Stimulated activated CD8-positive, alpha-beta memory T cell treated with anti-CD3 and anti-CD28 coated beads, Interleukin-12 subunit alpha, Interleukin-12 subunit beta, amount 100 ng/mL, for 4 hours (primary cell): ENCODE results near the gene SCCPDH.
A peak's percentile ranks its signal among the peaks of the same experiment; 100 is the strongest.

Experiments
- DNase-seq: peaks from one replicate; pipeline ENCODE4 v3.0.0-alpha.2; 2020; ENCODE audit warnings: low read depth

Gene SCCPDH

GRCh38 chr1:246753670-246754535 lies 29.7 kb downstream of the SCCPDH start:
- DNase-seq, result peak; percentile 13

GRCh38 chr1:246755419-246755818 lies 31.2 kb downstream of the SCCPDH start:
- no peak for DNase-seq

- DNase-seq, result no peak
Observed at GRCh38 chr1:246760422-246761347, 36.5 kb downstream of the SCCPDH start.

GRCh38 chr1:246761396-246761795 lies 37.2 kb downstream of the SCCPDH start:
- no peak for DNase-seq

GRCh38 chr1:246765521-246765920 lies 41.3 kb downstream of the SCCPDH start:
- DNase-seq, result no peak

- no peak for DNase-seq
Observed at GRCh38 chr1:246768403-246769020, 44.3 kb downstream of the SCCPDH start.

GRCh38 chr1:246769306-246769705 lies 45.1 kb downstream of the SCCPDH start:
- no peak for DNase-seq

GRCh38 chr1:246771366-246771765 lies 47.2 kb downstream of the SCCPDH start:
- no peak for DNase-seq

- no peak for DNase-seq
Observed at GRCh38 chr1:246772686-246773085, 48.5 kb downstream of the SCCPDH start.

GRCh38 chr1:246773213-246773641 lies 49.0 kb downstream of the SCCPDH start:
- no peak for DNase-seq

- DNase-seq, result no peak
Observed at GRCh38 chr1:246775531-246776385, 51.5 kb downstream of the SCCPDH start.

- DNase-seq, result no peak
Observed at GRCh38 chr1:246776923-246777322, 52.7 kb downstream of the SCCPDH start.

- DNase-seq, result no peak
Observed at GRCh38 chr1:246778663-246779062, 54.5 kb downstream of the SCCPDH start.

GRCh38 chr1:246779561-246780175 lies 55.5 kb downstream of the SCCPDH start:
- no peak for DNase-seq

- DNase-seq, result no peak
Observed at GRCh38 chr1:246780264-246780663, 56.1 kb downstream of the SCCPDH start.

- DNase-seq, result no peak
Observed at GRCh38 chr1:246781212-246781611, 57.0 kb downstream of the SCCPDH start.

- DNase-seq, result no peak
Observed at GRCh38 chr1:246782120-246782900, 58.1 kb downstream of the SCCPDH start.

GRCh38 chr1:246784621-246785493 lies 60.6 kb downstream of the SCCPDH start:
- no peak for DNase-seq

- DNase-seq, result no peak
Observed at GRCh38 chr1:246785494-246786111, 61.4 kb downstream of the SCCPDH start.
